K562 (cell line): ENCODE measurements around the gene TMEM117. TPM values are rescaled to one million over a fixed set of nuclear protein-coding genes. Genes with fewer than 3 reads are reported as not detected.

Experiments used
- EHMT2 ChIP-seq: fragments of 450-650 bp; IDR thresholded peaks from 2 replicates; pipeline ENCODE4 v1.6.1; 2018; ENCODE audit warnings: antibody characterized with exemption
- ELF2 ChIP-seq: fragments of 250-450 bp; sonication (Bioruptor Pico); IDR thresholded peaks from 2 replicates; pipeline ENCODE4 v1.5.0; 2021; ENCODE audit warnings: mild to moderate bottlenecking
- IFI16 ChIP-seq: fragments of 250-450 bp; sonication (Bioruptor Pico); IDR thresholded peaks from 2 replicates; pipeline ENCODE4 v2.1.2; 2022; ENCODE audit warnings: mild to moderate bottlenecking, inconsistent platforms
- KHSRP ChIP-seq: fragments of 450-650 bp; IDR thresholded peaks from 2 replicates; pipeline ENCODE4 v1.6.1; 2017
- MECOM ChIP-seq: fragments of 250-450 bp; sonication (Bioruptor Pico); IDR thresholded peaks from 2 replicates; pipeline ENCODE4 v1.8.0; 2022; ENCODE audit warnings: inconsistent platforms
- MEIS2 ChIP-seq: fragments of 450-650 bp; IDR thresholded peaks from 2 replicates; pipeline ENCODE4 v1.6.1; 2014; ENCODE audit warnings: mild to moderate bottlenecking; ENCODE audit not compliant: partially characterized antibody
- NFXL1 ChIP-seq: fragments of 450-650 bp; formaldehyde crosslinking; IDR thresholded peaks from 2 replicates; pipeline ENCODE4 v1.4.0; 2021; ENCODE audit warnings: mild to moderate bottlenecking
- PKNOX1 ChIP-seq: fragments of 450-650 bp; IDR thresholded peaks from 2 replicates; pipeline ENCODE4 v1.6.1; 2016
- RAD51 ChIP-seq: fragments of 450-650 bp; IDR thresholded peaks from 2 replicates; pipeline ENCODE4 v1.7.1; 2016; ENCODE audit warnings: low read depth, mild to moderate bottlenecking, borderline replicate concordance
- RBM17 ChIP-seq: fragments of 200-400 bp; formaldehyde crosslinking; IDR thresholded peaks from 2 replicates; pipeline ENCODE4 v1.6.1; 2017; ENCODE audit warnings: low read depth, mild to moderate bottlenecking, low read length, borderline replicate concordance
- RBM34 ChIP-seq: fragments of 200-400 bp; formaldehyde crosslinking; IDR thresholded peaks from 2 replicates; pipeline ENCODE4 v1.6.1; 2018; ENCODE audit warnings: low read length, borderline replicate concordance; ENCODE audit not compliant: insufficient read depth
- SNIP1 ChIP-seq: fragments of 450-650 bp; IDR thresholded peaks from 2 replicates; pipeline ENCODE4 v1.7.1; 2017; ENCODE audit warnings: low read depth, mild to moderate bottlenecking
- TAL1 ChIP-seq: fragments of 450-650 bp; IDR thresholded peaks from 2 replicates; pipeline ENCODE4 v1.6.1; 2016; ENCODE audit warnings: mild to moderate bottlenecking
- TARDBP ChIP-seq: fragments of 450-650 bp; IDR thresholded peaks from 2 replicates; pipeline ENCODE4 v1.6.1; 2016
- TGIF2 ChIP-seq: sonication (generic); formaldehyde crosslinking; IDR thresholded peaks from 2 replicates; pipeline ENCODE4 v1.8.1; 2022; ENCODE audit warnings: mild to moderate bottlenecking, missing genetic modification reagents, moderate library complexity
- THAP12 ChIP-seq: fragments of 250-450 bp; sonication (Bioruptor Pico); IDR thresholded peaks from 2 replicates; pipeline ENCODE4 v1.9.0; 2021; ENCODE audit warnings: mild to moderate bottlenecking, inconsistent platforms
- TSC22D4 ChIP-seq: fragments of 450-650 bp; IDR thresholded peaks from 2 replicates; pipeline ENCODE4 v1.6.1; 2016; ENCODE audit warnings: missing genetic modification characterization, missing biosample characterization, control low read depth
- ZNF449 ChIP-seq: fragments of 250-450 bp; sonication (Bioruptor Pico); IDR thresholded peaks from 2 replicates; pipeline ENCODE4 v1.8.0; 2022; ENCODE audit warnings: moderate library complexity, mild to moderate bottlenecking, inconsistent platforms
- polyA plus RNA-seq, 8 experiments: library from polyadenylated mRNA; depleted of rRNA in 4 of 8; stranded (reverse) in 5 of 8; unstranded in 3 of 8; fragments of >200 nt; fragmentation: Nextera tagmentation in 2 of 8; fragmentation: Illumina TruSeq in 1 of 8; extraction: Ambion mirVana in 2 of 8; extraction: Trizol in 1 of 8; gene quantifications; 2 replicates each; pipeline versions ENCODE4 v1.2.1 to v1.2.3, GENCODE V29; 2011 to 2014; ENCODE audit warnings: inconsistent platforms in 1 of 8, missing spikeins in 1 of 8
- total RNA-seq, 7 experiments: library from RNA; depleted of rRNA in 6 of 7; stranded (reverse); fragments of >200 nt in 6 of 7; fragmentation: Illumina TruSeq in 2 of 7; extraction: Trizol in 2 of 7; gene quantifications; 2 replicates each; pipeline versions ENCODE4 v1.2.1 to v1.2.3, GENCODE V29; 2011 to 2021; ENCODE audit warnings: low replicate concordance in 1 of 7
- TF ChIP-seq, protein P1 (sequence below): fragments of 250-450 bp; sonication (Bioruptor Pico); IDR thresholded peaks from 2 replicates; pipeline ENCODE4 v1.5.0; 2021; ENCODE audit warnings: mild to moderate bottlenecking, moderate library complexity

Gene TMEM117
- total and polyA plus RNA-seq, 9 of the 15 experiments (the other 6 are each of a cell fraction or from before 2014, with no cell fraction given) = 0.31 to 2.8 (median 1.0) TPM

DNA sequence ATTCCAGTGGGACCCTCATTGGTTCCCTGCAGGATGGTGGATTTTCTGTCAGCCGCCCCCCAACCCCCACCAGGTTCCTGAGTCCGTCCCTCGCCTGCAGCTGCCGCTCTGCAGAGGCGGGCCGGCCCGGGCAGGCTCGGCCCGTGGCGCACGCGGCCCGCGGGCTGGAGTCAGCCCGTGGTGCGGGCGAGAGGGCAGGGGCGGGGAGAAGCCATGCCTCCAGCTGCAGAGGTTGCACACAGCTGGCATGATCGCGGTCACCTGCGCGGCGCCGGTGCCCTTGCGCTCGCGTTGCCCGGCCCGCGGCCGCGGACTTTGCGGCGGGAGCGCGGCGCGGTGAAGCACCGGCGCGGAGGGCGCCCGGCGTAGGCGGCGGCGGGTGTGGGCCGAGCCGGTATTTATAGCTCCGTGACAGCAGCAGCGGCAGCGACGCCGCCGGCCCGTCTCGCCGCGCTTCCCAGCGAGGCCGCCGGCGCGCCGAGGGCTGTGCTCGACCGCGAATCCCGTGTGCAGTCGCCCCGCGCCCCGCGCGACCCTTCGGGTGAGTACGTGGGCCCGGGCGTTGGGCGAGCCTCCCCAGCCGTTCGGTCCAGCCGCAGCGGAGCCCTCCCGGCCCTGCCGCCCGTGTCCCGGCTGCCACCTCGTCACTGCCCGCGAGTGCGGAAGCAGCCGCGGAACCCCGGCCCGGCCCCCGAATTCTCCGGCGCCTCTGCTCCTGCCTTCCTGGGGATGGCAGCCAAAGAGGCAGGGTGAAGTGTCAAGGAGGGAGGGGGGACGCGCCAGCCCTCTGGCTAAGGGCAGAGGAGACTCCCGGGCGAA lies at the start of gene TMEM117 (continued):
- no peak for TF ChIP-seq RBM34
- no peak for TF ChIP-seq ELF2 (CRISPR knock-in tag)
- TF ChIP-seq, protein P1, sequence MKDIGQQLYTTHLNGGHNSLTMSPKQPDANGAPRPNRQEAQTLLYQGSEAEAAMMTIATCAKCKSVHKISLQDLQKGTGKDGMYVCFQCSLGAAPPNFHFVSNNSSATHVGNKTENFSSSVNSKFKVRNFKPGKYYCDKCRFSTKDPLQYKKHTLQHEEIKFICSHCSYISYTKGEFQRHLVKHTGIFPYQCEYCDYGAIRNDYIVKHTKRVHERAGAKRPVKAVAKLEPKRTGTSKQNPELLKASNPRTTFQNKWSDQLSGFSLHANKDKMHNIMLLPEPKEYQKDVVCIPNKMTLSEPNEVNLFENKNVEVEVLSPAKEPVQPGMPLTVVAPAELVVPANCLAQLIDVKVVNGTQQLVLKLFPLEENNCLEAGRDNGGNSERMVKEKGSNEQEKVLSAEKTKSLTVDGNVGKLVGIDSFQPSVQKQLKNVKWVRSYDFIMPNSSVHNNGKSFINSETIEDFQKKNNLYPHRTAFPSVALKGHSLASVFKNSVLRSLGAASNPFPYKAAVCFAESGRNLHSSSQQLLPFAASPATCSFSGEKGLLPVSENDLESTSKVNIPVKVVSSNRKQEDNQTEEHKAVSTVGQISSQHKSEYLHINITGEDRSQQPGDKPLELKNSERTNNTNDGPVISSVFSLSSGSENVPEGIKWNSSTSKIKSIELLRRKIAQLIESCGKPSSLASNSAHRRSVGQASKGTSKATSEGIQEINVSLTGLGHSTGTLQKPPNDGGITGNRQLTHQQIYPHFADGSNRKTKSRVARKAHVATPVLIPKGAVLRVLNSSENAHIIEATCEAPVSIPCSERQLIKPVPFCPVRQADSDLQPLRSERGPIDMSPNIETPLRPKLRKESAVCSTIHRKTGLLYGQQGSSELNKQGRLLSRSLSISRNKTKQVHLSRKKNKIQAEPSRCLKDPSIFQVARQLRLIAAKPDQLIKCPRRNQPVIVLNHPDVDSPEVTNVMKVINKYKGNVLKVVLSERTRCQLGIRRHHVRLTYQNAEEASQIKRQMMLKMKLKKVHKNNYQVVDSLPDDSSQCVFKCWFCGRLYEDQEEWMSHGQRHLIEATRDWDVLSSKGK (CRISPR knock-in tag) = no peak
- no peak for TF ChIP-seq PKNOX1
- no peak for TF ChIP-seq KHSRP
- no peak for TF ChIP-seq TSC22D4 (tag)
- no peak for TF ChIP-seq MECOM (CRISPR knock-in tag)
- TF ChIP-seq TARDBP = no peak
- TF ChIP-seq RBM17 = no peak
- TF ChIP-seq TAL1 = no peak
- no peak for TF ChIP-seq IFI16
- no peak for TF ChIP-seq EHMT2
- TF ChIP-seq TGIF2 (CRISPR knock-in tag) = no peak
- TF ChIP-seq THAP12 = peak; percentile 26; the same call in 1 of the 2 replicates
- no peak for TF ChIP-seq NFXL1
- peak; percentile 68 for TF ChIP-seq MEIS2
- TF ChIP-seq ZNF449 (CRISPR knock-in tag) = no peak
- TF ChIP-seq RAD51 = no peak
- no peak for TF ChIP-seq SNIP1
